ENCODE data around the gene DHRS7B. TPM values are rescaled to one million over a fixed set of nuclear protein-coding genes. Genes with fewer than 3 reads are reported as not detected.

The DHRS7B gene
- polyA plus RNA-seq, 1 of the 3 experiments (the other 2 are of a cell fraction), result 17.8 TPM

DNA sequence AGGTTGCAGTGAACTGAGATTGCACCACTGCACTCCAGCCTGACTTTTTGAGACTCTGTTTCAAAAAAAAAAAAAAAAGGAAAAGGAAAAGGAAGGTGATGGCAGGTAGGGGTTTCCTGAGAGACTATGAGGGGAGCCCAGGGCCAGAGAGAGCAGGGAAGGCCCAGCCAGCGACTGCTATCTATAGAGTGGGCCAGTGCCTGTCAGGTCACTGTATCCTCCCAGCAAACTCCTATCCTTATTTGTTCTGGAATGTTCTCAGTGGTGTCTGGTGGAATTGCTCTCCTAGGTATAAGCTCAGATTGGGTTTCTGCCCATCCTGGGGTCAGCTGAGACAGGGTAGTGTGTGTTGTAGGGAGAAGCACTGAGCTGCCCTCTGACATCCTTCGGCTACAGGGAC is 102.1 kb downstream of the DHRS7B start:
- no peak overlapping the region for H3K4me2 ChIP-seq
- no peaks in the 10 kb centered on the region for H3K9me3 ChIP-seq
- H3K27ac ChIP-seq (ENCODE audit: low read depth in 2 of 2, low read length in 1 of 2), result no peak overlapping the region
- ChIA-PET POLR2A (no interaction called here), CTCF (interaction anchor here (0.7 kb wide), 1 partner anchor 10 kb away, joined by 4 read pairs; no protein-coding TSS in a partner anchor)
- no peak overlapping the region for H3K9ac ChIP-seq
- peaks cover 0 to 3% of the 10 kb centered on the region in 2 experiments; a peak in 1 of 4 replicates for H3K4me1 ChIP-seq (ENCODE audit: control insufficient read depth in 1 of 2, insufficient read depth in 2 of 2, low read depth in 1 of 2, low read length in 1 of 2)
- no peak overlapping the region for H3K4me3 ChIP-seq (ENCODE audit: low read depth in 2 of 2, low read length in 1 of 2)
- H3K79me2 ChIP-seq (ENCODE audit: insufficient read depth), result no peaks in the 10 kb centered on the region
- 100% methylated on average over 2 of the region's 2 CpGs for WGBS (ENCODE audit: low lambda C conversion rate)
- no peaks in the 10 kb centered on the region for H3K36me3 ChIP-seq (replicated peaks in 1 of 2; ENCODE audit: control insufficient read depth in 1 of 2, insufficient read depth in 2 of 2, low read length in 1 of 2)
- no peaks in the 10 kb centered on the region for H4K20me1 ChIP-seq (ENCODE audit: insufficient read depth)
- DNase-seq, result no peak
- H3F3A ChIP-seq (replicated peaks; ENCODE audit: insufficient read depth), result no peaks in the 10 kb centered on the region
- no peak overlapping the region for H2AFZ ChIP-seq (ENCODE audit: low read depth)
- H3K27me3 ChIP-seq (ENCODE audit: insufficient read depth), result no peaks in the 10 kb centered on the region
- TF ChIP-seq CHD2 (IDR thresholded peaks at IDR 0.05; ENCODE audit: low read length, partially characterized antibody), result no peak
- TF ChIP-seq NFIC (IDR thresholded peaks at IDR 0.05; ENCODE audit: borderline replicate concordance), result no peak
- TF ChIP-seq FOXJ3 (CRISPR knock-in tag; IDR thresholded peaks at IDR 0.05), result no peak
- TF ChIP-seq TCF12 (IDR thresholded peaks at IDR 0.05), result no peak
- no peaks in the 10 kb centered on the region for H3K9me2 ChIP-seq

DNA sequence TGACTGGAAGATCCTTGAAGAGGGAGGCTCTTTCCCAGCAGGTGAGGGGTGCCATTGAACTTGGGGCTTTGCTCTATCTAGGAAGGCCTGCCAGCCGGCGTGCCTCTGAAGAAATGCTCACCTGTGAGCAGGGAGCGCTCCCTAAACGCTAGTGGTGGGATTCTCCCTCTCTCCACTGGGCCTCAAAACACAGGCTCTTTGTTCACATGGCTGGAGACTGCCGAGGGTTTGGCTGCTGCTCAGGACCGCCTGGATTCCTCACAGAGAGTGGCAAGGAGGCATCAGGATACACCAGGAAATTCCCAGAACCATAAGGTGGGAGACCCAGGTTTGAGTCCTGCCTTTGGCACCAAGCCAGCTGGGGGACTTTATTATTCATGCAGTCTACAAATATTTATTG is 104.8 kb downstream of the DHRS7B start:
- no peak overlapping the region for H3K4me3 ChIP-seq (ENCODE audit: low read depth in 2 of 2, low read length in 1 of 2)
- H3K36me3 ChIP-seq (replicated peaks in 1 of 2; ENCODE audit: control insufficient read depth in 1 of 2, insufficient read depth in 2 of 2, low read length in 1 of 2), result no peaks in the 10 kb centered on the region
- H3K9me2 ChIP-seq, result no peaks in the 10 kb centered on the region
- H3K79me2 ChIP-seq (ENCODE audit: insufficient read depth), result no peaks in the 10 kb centered on the region
- H3K9ac ChIP-seq, result no peak overlapping the region
- ChIA-PET POLR2A (no interaction called here), CTCF (interaction anchor here (1.2 to 1.4 kb wide), 2 partner anchors 8 to 48 kb away, joined by 3 to 4 read pairs; no protein-coding TSS in a partner anchor)
- H3K4me1 ChIP-seq (ENCODE audit: control insufficient read depth in 1 of 2, insufficient read depth in 2 of 2, low read depth in 1 of 2, low read length in 1 of 2), result peaks cover 0 to 3% of the 10 kb centered on the region in 2 experiments; a peak in 1 of 4 replicates
- no peaks in the 10 kb centered on the region for H3K27me3 ChIP-seq (ENCODE audit: insufficient read depth)
- no peaks in the 10 kb centered on the region for H4K20me1 ChIP-seq (ENCODE audit: insufficient read depth)
- H3K27ac ChIP-seq (ENCODE audit: low read depth in 2 of 2, low read length in 1 of 2), result no peak overlapping the region
- H2AFZ ChIP-seq (ENCODE audit: low read depth), result no peak overlapping the region
- TF ChIP-seq CTCF (IDR thresholded peaks at IDR 0.05), result no peak
- no peak for TF ChIP-seq MAX (IDR thresholded peaks at IDR 0.05; ENCODE audit: low read depth)
- TF ChIP-seq TCF12 (IDR thresholded peaks at IDR 0.05), result no peak
- TF ChIP-seq, protein P1, sequence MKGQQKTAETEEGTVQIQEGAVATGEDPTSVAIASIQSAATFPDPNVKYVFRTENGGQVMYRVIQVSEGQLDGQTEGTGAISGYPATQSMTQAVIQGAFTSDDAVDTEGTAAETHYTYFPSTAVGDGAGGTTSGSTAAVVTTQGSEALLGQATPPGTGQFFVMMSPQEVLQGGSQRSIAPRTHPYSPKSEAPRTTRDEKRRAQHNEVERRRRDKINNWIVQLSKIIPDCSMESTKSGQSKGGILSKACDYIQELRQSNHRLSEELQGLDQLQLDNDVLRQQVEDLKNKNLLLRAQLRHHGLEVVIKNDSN (IDR thresholded peaks at IDR 0.05; ENCODE audit: borderline replicate concordance, low read depth), result no peak
- TF ChIP-seq JUND (IDR thresholded peaks at IDR 0.05), result no peak
- TF ChIP-seq, protein P2, sequence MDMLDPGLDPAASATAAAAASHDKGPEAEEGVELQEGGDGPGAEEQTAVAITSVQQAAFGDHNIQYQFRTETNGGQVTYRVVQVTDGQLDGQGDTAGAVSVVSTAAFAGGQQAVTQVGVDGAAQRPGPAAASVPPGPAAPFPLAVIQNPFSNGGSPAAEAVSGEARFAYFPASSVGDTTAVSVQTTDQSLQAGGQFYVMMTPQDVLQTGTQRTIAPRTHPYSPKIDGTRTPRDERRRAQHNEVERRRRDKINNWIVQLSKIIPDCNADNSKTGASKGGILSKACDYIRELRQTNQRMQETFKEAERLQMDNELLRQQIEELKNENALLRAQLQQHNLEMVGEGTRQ (IDR thresholded peaks at IDR 0.05; ENCODE audit: borderline replicate concordance, low read depth, low read length), result no peak
- TF ChIP-seq FOSL2 (IDR thresholded peaks at IDR 0.05; ENCODE audit: borderline replicate concordance, low read depth), result no peak
- no peak for TF ChIP-seq CHD2 (IDR thresholded peaks at IDR 0.05; ENCODE audit: low read length, partially characterized antibody)
- TF ChIP-seq POLR2AphosphoS5 (IDR thresholded peaks at IDR 0.05; ENCODE audit: low read depth, low read length), result no peak
- 83% methylated on average over 3 of the region's 6 CpGs for WGBS (ENCODE audit: low lambda C conversion rate)
- no peak for DNase-seq
- no peak overlapping the region for H3K4me2 ChIP-seq
- no peaks in the 10 kb centered on the region for H3F3A ChIP-seq (replicated peaks; ENCODE audit: insufficient read depth)
- H3K9me3 ChIP-seq, result no peaks in the 10 kb centered on the region

Measured in SK-N-SH (cell line).